ENCODE data around the gene AKR1B1. TPM values are rescaled to one million over a fixed set of nuclear protein-coding genes. Genes with fewer than 3 reads are reported as not detected.

AKR1B1 gene
- total RNA-seq, 4 donors from 2014 or later = 87.3 to 119 (median 95.6) TPM

- Histone ChIP-seq H3K4me1 (peaks cover 0 to 10% of the 10 kb centered on the region in 2 donors), H3K27ac (no peak overlapping the region), H3K9me3 (no peaks in the 10 kb centered on the region), H3K4me3 (no peak overlapping the region), H3K27me3 (no peaks in the 10 kb centered on the region), H3K36me3 (no peaks in the 10 kb centered on the region)
- in situ Hi-C loops (cut with MboI; ENCODE audit: low sequenced_read_pairs in 4 of 4) = no loop called here
- intact Hi-C loops (cut with DNase I; ENCODE audit: low total_unique reads) = no loop called here
- DNase-seq (no peak), ATAC-seq (no peak)
- TF ChIP-seq POLR2A (IDR thresholded peaks at IDR 0.05) (no peak), CTCF (IDR thresholded peaks at IDR 0.05 in 4 of 5, conservative IDR thresholded peaks at IDR 0.05 in 1 of 5) (no peak)
Observed at GRCh38 chr7:134485203-134485602, 26.3 kb upstream of the AKR1B1 start.

GRCh38 chr7:134483296-134483695 lies 24.4 kb upstream of the AKR1B1 start:
- ATAC-seq = no peak
- DNase-seq = no peak
- no peak overlapping the region for H3K4me3 ChIP-seq

GRCh38 chr7:134482858-134483257 lies 24.0 kb upstream of the AKR1B1 start:
- no peak overlapping the region for H3K4me3 ChIP-seq
- H3K27me3 ChIP-seq = no peaks in the 10 kb centered on the region
- H3K36me3 ChIP-seq = no peaks in the 10 kb centered on the region
- TF ChIP-seq CTCF (IDR thresholded peaks at IDR 0.05 in 4 of 5, conservative IDR thresholded peaks at IDR 0.05 in 1 of 5) = no peak
- TF ChIP-seq POLR2A (IDR thresholded peaks at IDR 0.05) = no peak
- no peak for ATAC-seq
- no peaks in the 10 kb centered on the region for H3K9me3 ChIP-seq
- no peak for DNase-seq
- H3K4me1 ChIP-seq = peaks cover 0 to 14% of the 10 kb centered on the region in 2 donors
- in situ Hi-C loops (cut with MboI; ENCODE audit: low sequenced_read_pairs in 4 of 4) = no loop called here
- intact Hi-C loops (cut with DNase I; ENCODE audit: low total_unique reads) = no loop called here
- no peak overlapping the region for H3K27ac ChIP-seq

More at GRCh38 chr7:134483296-134483695, 24.4 kb upstream of the AKR1B1 start:
- TF ChIP-seq CTCF (IDR thresholded peaks at IDR 0.05 in 4 of 5, conservative IDR thresholded peaks at IDR 0.05 in 1 of 5) (no peak), POLR2A (IDR thresholded peaks at IDR 0.05) (no peak)
- H3K4me1 ChIP-seq = peaks cover 0 to 14% of the 10 kb centered on the region in 2 donors
- no peaks in the 10 kb centered on the region for H3K36me3 ChIP-seq
- no peaks in the 10 kb centered on the region for H3K9me3 ChIP-seq
- intact Hi-C loops (cut with DNase I; ENCODE audit: low total_unique reads) (no loop called here), in situ Hi-C loops (cut with MboI; ENCODE audit: low sequenced_read_pairs in 4 of 4) (no loop called here)
- H3K27me3 ChIP-seq = no peaks in the 10 kb centered on the region
- no peak overlapping the region for H3K27ac ChIP-seq

- intact Hi-C loops (cut with DNase I; ENCODE audit: low total_unique reads) (no loop called here), in situ Hi-C loops (cut with MboI; ENCODE audit: low sequenced_read_pairs in 4 of 4) (no loop called here)
- no peaks in the 10 kb centered on the region for H3K9me3 ChIP-seq
- H3K36me3 ChIP-seq = no peaks in the 10 kb centered on the region
- no peak for ATAC-seq
- no peak overlapping the region for H3K4me3 ChIP-seq
- no peak overlapping the region for H3K27ac ChIP-seq
- no peak for DNase-seq
- TF ChIP-seq CTCF (IDR thresholded peaks at IDR 0.05 in 4 of 5, conservative IDR thresholded peaks at IDR 0.05 in 1 of 5) (no peak), POLR2A (IDR thresholded peaks at IDR 0.05) (no peak)
- H3K4me1 ChIP-seq = peaks cover 0 to 14% of the 10 kb centered on the region in 2 donors
- H3K27me3 ChIP-seq = no peaks in the 10 kb centered on the region
Observed at GRCh38 chr7:134481167-134481566, 22.3 kb upstream of the AKR1B1 start.

GRCh38 chr7:134480730-134481129 lies 21.8 kb upstream of the AKR1B1 start:
- H3K36me3 ChIP-seq = no peaks in the 10 kb centered on the region
- intact Hi-C loops (cut with DNase I; ENCODE audit: low total_unique reads) = no loop called here
- H3K4me1 ChIP-seq = peaks cover 0 to 14% of the 10 kb centered on the region in 2 donors
- H3K4me3 ChIP-seq = no peak overlapping the region
- DNase-seq (no peak), ATAC-seq (peak; percentile 96 to 97)
- no peaks in the 10 kb centered on the region for H3K27me3 ChIP-seq
- TF ChIP-seq POLR2A (IDR thresholded peaks at IDR 0.05) = no peak
- TF ChIP-seq CTCF (IDR thresholded peaks at IDR 0.05 in 4 of 5, conservative IDR thresholded peaks at IDR 0.05 in 1 of 5) = no peak
- no peaks in the 10 kb centered on the region for H3K9me3 ChIP-seq
- H3K27ac ChIP-seq = no peak overlapping the region
- in situ Hi-C loops (cut with MboI; ENCODE audit: low sequenced_read_pairs in 4 of 4) = no loop called here

All from gastrocnemius medialis (tissue), 4 donors.